PFSK-1 (cell line): ENCODE data around the gene MRPS9.

Experiments
- FOXP2 ChIP-seq: optimal IDR thresholded peaks from 2 replicates; pipeline ENCODE3; 2011; ENCODE audit warnings: borderline replicate concordance, control low read depth, inconsistent platforms; ENCODE audit not compliant: insufficient read depth; ENCODE audit errors: extremely low read length, extremely low read depth
- POLR2AphosphoS5 ChIP-seq: IDR thresholded peaks from 2 replicates; pipeline ENCODE4 v1.6.1; 2012; ENCODE audit warnings: low read depth, mild to moderate bottlenecking, control low read depth, low read length, moderate library complexity
- SIN3A ChIP-seq: IDR thresholded peaks from 2 replicates; pipeline ENCODE4 v1.6.1; 2012; ENCODE audit warnings: mild to moderate bottlenecking, low read length, moderate library complexity, borderline replicate concordance; ENCODE audit not compliant: insufficient read depth
- TAF1 ChIP-seq: IDR thresholded peaks from 2 replicates; pipeline ENCODE4 v1.6.1; 2012; ENCODE audit warnings: low read length, control low read depth, borderline replicate concordance; ENCODE audit not compliant: insufficient read depth
- TF ChIP-seq, protein P1 (sequence below), 2 experiments: IDR thresholded peaks; 2 replicates each; pipeline versions ENCODE4 v1.6.1 to v1.8.0; 2011 to 2012; ENCODE audit warnings: low read depth in 2 of 2, low read length in 2 of 2, control low read depth in 1 of 2, inconsistent platforms in 1 of 2, mild to moderate bottlenecking in 1 of 2, moderate library complexity in 1 of 2; ENCODE audit not compliant: insufficient read depth in 1 of 2

MRPS9 gene

DNA sequence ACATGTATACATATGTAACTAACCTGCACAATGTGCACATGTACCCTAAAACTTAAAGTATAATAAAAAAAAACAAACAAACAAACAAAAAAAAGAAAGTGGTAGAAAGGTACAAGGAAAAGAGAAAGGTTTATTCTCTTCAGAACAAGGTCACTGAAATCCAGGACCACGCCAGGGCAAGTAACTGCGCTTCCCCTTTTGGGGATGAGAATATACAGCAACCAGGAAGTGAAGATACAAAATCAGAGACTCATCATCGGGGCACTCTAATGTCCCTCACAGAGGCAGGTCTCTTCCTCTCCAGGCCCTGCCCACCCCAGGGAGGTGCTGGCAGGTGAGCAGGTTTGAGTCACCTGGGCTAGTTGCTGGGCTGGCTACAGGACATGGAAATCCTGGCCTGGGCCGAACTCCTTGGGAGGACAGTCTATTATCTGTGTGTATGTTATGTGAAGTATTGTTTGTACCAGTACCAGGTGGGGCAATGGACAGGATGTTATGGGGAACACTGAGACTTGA is 103.3 kb downstream of the MRPS9 start:
- TF ChIP-seq TAF1 (no peak), SIN3A (no peak), FOXP2 (no peak), POLR2AphosphoS5 (no peak)
- TF ChIP-seq, protein P1, sequence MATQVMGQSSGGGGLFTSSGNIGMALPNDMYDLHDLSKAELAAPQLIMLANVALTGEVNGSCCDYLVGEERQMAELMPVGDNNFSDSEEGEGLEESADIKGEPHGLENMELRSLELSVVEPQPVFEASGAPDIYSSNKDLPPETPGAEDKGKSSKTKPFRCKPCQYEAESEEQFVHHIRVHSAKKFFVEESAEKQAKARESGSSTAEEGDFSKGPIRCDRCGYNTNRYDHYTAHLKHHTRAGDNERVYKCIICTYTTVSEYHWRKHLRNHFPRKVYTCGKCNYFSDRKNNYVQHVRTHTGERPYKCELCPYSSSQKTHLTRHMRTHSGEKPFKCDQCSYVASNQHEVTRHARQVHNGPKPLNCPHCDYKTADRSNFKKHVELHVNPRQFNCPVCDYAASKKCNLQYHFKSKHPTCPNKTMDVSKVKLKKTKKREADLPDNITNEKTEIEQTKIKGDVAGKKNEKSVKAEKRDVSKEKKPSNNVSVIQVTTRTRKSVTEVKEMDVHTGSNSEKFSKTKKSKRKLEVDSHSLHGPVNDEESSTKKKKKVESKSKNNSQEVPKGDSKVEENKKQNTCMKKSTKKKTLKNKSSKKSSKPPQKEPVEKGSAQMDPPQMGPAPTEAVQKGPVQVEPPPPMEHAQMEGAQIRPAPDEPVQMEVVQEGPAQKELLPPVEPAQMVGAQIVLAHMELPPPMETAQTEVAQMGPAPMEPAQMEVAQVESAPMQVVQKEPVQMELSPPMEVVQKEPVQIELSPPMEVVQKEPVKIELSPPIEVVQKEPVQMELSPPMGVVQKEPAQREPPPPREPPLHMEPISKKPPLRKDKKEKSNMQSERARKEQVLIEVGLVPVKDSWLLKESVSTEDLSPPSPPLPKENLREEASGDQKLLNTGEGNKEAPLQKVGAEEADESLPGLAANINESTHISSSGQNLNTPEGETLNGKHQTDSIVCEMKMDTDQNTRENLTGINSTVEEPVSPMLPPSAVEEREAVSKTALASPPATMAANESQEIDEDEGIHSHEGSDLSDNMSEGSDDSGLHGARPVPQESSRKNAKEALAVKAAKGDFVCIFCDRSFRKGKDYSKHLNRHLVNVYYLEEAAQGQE (IDR thresholded peaks at IDR 0.05; ENCODE audit: insufficient read depth in 1 of 2, low read depth in 2 of 2, low read length in 2 of 2) = no peak

DNA sequence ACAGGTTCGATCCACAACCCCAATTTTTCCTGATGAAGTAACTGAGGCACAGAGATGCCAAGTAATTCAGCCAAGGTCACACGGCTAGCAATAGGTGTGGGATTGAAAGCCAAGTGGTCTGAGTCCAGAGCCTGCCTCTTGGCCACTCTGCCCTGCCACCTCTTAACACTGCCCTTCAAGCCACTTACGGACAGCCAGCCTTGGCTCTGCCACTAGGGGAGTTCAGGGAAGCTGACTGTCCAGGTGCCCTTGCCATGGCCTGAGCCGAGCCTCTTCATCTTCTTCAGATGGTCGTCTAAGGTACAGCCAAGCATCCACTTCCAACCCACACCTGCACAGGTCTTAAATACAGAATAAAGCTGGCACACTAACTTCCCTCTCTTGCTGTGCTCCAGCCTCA is 104.4 kb downstream of the MRPS9 start:
- no peak for TF ChIP-seq SIN3A
- TF ChIP-seq TAF1 = no peak

DNA sequence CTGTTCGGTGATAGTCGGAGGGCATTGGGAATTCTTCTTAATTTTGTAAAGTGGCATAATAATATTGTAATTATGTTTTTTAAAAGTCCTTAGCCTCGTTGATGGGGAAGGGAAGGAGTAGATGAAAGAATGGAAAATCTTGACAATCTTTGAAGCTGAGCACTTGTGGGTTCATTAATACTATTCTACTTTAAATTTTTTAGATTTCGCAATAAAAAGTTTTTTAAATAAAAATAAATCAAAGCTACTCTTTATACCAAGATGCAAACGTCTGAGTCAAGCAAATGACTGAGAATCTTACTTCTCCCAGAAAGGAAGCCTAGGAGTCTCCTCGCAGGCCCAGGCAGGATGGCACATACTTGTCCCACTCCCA is 105.2 kb downstream of the MRPS9 start:
- TF ChIP-seq FOXP2 = no peak
- no peak for TF ChIP-seq TAF1
- TF ChIP-seq, protein P1 (IDR thresholded peaks at IDR 0.05; ENCODE audit: insufficient read depth in 1 of 2, low read depth in 2 of 2, low read length in 2 of 2) = no peak
- no peak for TF ChIP-seq SIN3A
- TF ChIP-seq POLR2AphosphoS5 = no peak

DNA sequence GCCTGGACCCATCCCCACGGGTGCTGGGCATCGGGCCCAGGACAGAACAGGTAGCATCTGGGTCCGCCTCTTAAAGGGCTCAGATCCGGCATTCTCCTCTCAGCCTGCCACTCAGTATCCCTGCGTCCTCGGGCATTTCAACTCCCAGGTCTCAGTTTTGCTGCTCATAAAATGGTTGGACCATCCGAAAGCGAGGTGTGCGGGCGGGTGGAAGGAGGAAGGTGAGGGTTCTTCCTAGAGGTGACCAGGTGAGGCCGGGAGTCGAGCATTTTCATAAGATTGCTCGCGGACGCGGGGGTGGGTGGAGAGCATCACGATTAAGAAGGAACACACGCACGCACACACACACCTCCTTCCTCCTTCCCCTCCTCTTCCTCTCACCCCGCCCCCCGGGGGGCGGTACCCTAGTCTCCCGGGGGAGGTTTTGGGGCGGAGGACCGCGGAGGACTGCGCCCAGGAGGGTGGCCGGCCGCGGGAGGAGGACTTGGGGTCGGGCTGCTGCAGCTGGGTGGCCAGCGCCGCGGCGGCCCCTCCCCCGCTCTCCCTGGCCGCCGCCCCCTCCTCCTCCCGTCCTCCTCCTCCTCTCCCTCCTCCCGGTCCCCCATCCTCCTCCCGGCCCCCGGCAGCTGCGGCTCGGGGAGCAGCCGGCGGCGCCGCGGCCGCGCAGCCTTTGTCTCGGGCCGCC is 105.7 kb downstream of the MRPS9 start:
- TF ChIP-seq, protein P1 (IDR thresholded peaks at IDR 0.05; ENCODE audit: insufficient read depth in 1 of 2, low read depth in 2 of 2, low read length in 2 of 2) = no peak
- TF ChIP-seq TAF1 (no peak), POLR2AphosphoS5 (no peak), SIN3A (no peak), FOXP2 (no peak)

DNA sequence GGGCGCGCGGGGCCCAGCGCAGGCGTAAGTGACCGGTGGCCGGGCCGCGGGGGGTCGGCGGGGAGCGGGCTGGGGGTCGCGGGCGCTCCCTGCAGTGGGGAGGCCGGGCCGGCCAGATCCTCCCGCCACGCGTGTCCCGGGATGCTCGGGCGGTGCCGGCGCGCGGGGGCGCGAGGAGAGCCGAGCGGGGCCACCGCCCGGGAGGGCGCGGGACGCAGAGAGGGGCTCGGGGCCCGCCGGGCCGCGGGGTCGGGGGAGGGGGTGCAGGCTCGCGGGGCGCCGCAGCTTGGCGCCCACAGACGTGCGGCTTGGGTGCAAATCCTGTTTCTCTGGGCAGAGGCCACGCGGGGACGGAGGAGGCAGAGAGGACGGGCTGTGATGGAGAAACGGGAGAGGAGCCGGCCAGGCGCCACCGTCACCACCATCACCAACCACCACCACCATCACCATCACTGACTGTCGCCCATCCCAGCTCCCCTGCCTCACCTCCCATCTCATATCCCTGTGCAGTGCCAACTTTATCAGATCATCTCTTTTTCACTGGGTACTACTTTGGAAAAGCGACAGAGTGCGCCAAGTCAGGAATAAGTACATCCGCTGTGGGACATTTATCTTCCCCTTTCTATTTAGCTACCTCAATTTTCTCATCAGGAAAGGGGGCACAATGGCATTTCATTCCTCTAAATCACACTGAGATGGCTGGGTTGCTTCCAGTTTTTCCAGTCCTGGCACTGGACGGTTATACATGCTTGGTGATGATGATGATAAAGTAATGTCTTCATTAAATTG is 106.5 kb downstream of the MRPS9 start:
- TF ChIP-seq, protein P1 (IDR thresholded peaks at IDR 0.05; ENCODE audit: insufficient read depth in 1 of 2, low read depth in 2 of 2, low read length in 2 of 2) = no peak
- TF ChIP-seq TAF1 = no peak
- no peak for TF ChIP-seq FOXP2
- TF ChIP-seq POLR2AphosphoS5 = no peak
- no peak for TF ChIP-seq SIN3A
